ENCODE measurements around the gene PPP1R11.

DNA sequence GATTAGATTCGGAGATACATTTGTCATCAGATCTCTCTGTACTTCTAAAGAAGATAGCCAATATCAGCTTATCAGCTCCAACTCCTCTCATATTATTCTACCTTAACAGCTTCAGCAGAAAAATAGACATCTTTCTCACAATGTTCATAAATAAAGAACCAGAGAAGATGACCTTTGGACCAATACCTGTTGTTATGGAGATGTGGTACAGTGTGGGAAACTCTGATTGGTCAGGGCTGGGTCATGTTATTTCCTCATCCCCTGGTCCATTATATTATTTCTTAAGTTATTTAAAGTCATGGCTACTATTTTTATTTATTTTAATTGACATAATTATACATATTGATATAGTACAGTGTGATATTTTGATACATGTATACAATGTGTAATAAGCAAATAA, 41.8 kb upstream of the PPP1R11 start:
- TF ChIP-seq EZH2 (IDR thresholded peaks at IDR 0.05; ENCODE audit: low read length): no peak
- TF ChIP-seq, protein P1, sequence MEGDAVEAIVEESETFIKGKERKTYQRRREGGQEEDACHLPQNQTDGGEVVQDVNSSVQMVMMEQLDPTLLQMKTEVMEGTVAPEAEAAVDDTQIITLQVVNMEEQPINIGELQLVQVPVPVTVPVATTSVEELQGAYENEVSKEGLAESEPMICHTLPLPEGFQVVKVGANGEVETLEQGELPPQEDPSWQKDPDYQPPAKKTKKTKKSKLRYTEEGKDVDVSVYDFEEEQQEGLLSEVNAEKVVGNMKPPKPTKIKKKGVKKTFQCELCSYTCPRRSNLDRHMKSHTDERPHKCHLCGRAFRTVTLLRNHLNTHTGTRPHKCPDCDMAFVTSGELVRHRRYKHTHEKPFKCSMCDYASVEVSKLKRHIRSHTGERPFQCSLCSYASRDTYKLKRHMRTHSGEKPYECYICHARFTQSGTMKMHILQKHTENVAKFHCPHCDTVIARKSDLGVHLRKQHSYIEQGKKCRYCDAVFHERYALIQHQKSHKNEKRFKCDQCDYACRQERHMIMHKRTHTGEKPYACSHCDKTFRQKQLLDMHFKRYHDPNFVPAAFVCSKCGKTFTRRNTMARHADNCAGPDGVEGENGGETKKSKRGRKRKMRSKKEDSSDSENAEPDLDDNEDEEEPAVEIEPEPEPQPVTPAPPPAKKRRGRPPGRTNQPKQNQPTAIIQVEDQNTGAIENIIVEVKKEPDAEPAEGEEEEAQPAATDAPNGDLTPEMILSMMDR (optimal IDR thresholded peaks at IDR 0.05 in 1 of 3, IDR thresholded peaks at IDR 0.05 in 1 of 3, conservative IDR thresholded peaks at IDR 0.05 in 1 of 3; ENCODE audit: extremely low read depth in 1 of 3, insufficient read depth in 2 of 3, low read length in 3 of 3): no peak
